GM23338 (cell line): Measurements from ENCODE around the gene MKNK2. TPM values are rescaled to one million over a fixed set of nuclear protein-coding genes. Genes with fewer than 3 reads are reported as not detected.

Experiments used
- CREB1 ChIP-seq: fragments of 250-450 bp; sonication (Bioruptor Pico); IDR thresholded peaks from 2 replicates; pipeline ENCODE4 v1.5.0; 2020; ENCODE audit warnings: low read depth, mild to moderate bottlenecking, moderate library complexity
- EZH2 ChIP-seq: fragments of 200-600 bp; sonication (generic); IDR thresholded peaks from one replicate; pipeline ENCODE4 v1.8.0; 2017; ENCODE audit warnings: antibody characterized with exemption, mild to moderate bottlenecking, low read depth; ENCODE audit not compliant: unreplicated experiment
- NANOG ChIP-seq: IDR thresholded peaks from 2 replicates; pipeline ENCODE4 v1.6.1; 2016; ENCODE audit warnings: antibody characterized with exemption, borderline replicate concordance
- POLR2AphosphoS5 ChIP-seq: IDR thresholded peaks from 2 replicates; pipeline ENCODE4 v1.6.1; 2016; ENCODE audit warnings: antibody characterized with exemption, low read depth
- ZNF114 ChIP-seq: fragments of 250-450 bp; sonication (Bioruptor Pico); IDR thresholded peaks from 2 replicates; pipeline ENCODE4 v1.5.0; 2020; ENCODE audit warnings: mild to moderate bottlenecking, moderate library complexity
- ZNF331 ChIP-seq: fragments of 250-450 bp; sonication (Bioruptor Pico); IDR thresholded peaks from 2 replicates; pipeline ENCODE4 v1.5.0; 2020; ENCODE audit warnings: low read depth, mild to moderate bottlenecking, moderate library complexity
- polyA plus RNA-seq: library from polyadenylated mRNA; unstranded; fragments of >200 nt; fragmentation: Nextera tagmentation; extraction: Ambion mirVana; gene quantifications from 2 replicates; pipeline ENCODE4 v1.2.1, GENCODE V29; 2016
- total RNA-seq: library from RNA; depleted of rRNA; stranded (reverse); fragments of >200 nt; shearing (Covaris generic); gene quantifications from 2 replicates; pipeline ENCODE4 v1.2.3, GENCODE V29; 2014
- TF ChIP-seq, protein P1 (sequence below): fragments of 250-450 bp; sonication (Bioruptor Pico); IDR thresholded peaks from 2 replicates; pipeline ENCODE4 v1.5.0; 2020; ENCODE audit warnings: mild to moderate bottlenecking, moderate library complexity
- TF ChIP-seq, protein P2 (sequence below): IDR thresholded peaks from one replicate; pipeline ENCODE4 v1.6.1; 2018; ENCODE audit warnings: antibody characterized with exemption; ENCODE audit not compliant: unreplicated experiment

Gene MKNK2
- total and polyA plus RNA-seq, 2 experiments from 2014 or later = 71.0 to 159 TPM

DNA sequence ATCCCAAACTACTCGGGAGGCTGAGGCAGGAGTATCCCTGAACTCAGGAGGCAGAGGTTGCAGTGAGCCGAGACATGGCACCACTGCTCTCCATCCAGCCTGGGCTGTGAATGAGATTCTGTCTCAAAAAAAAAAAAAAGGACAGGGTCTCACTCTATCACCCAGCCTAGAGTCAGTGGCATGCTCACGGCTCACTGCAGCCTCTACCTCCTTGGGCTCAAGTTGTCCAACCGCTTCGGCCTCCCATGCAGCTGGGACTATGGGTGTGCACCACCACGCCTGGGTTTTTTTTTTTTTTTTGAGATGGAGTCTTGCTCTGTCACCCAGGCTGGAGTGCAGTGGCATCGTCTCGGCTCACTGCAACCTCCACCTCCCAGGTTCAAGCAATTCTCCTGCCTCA, 14.6 kb downstream of the MKNK2 start (continued):
- TF ChIP-seq, protein P1, sequence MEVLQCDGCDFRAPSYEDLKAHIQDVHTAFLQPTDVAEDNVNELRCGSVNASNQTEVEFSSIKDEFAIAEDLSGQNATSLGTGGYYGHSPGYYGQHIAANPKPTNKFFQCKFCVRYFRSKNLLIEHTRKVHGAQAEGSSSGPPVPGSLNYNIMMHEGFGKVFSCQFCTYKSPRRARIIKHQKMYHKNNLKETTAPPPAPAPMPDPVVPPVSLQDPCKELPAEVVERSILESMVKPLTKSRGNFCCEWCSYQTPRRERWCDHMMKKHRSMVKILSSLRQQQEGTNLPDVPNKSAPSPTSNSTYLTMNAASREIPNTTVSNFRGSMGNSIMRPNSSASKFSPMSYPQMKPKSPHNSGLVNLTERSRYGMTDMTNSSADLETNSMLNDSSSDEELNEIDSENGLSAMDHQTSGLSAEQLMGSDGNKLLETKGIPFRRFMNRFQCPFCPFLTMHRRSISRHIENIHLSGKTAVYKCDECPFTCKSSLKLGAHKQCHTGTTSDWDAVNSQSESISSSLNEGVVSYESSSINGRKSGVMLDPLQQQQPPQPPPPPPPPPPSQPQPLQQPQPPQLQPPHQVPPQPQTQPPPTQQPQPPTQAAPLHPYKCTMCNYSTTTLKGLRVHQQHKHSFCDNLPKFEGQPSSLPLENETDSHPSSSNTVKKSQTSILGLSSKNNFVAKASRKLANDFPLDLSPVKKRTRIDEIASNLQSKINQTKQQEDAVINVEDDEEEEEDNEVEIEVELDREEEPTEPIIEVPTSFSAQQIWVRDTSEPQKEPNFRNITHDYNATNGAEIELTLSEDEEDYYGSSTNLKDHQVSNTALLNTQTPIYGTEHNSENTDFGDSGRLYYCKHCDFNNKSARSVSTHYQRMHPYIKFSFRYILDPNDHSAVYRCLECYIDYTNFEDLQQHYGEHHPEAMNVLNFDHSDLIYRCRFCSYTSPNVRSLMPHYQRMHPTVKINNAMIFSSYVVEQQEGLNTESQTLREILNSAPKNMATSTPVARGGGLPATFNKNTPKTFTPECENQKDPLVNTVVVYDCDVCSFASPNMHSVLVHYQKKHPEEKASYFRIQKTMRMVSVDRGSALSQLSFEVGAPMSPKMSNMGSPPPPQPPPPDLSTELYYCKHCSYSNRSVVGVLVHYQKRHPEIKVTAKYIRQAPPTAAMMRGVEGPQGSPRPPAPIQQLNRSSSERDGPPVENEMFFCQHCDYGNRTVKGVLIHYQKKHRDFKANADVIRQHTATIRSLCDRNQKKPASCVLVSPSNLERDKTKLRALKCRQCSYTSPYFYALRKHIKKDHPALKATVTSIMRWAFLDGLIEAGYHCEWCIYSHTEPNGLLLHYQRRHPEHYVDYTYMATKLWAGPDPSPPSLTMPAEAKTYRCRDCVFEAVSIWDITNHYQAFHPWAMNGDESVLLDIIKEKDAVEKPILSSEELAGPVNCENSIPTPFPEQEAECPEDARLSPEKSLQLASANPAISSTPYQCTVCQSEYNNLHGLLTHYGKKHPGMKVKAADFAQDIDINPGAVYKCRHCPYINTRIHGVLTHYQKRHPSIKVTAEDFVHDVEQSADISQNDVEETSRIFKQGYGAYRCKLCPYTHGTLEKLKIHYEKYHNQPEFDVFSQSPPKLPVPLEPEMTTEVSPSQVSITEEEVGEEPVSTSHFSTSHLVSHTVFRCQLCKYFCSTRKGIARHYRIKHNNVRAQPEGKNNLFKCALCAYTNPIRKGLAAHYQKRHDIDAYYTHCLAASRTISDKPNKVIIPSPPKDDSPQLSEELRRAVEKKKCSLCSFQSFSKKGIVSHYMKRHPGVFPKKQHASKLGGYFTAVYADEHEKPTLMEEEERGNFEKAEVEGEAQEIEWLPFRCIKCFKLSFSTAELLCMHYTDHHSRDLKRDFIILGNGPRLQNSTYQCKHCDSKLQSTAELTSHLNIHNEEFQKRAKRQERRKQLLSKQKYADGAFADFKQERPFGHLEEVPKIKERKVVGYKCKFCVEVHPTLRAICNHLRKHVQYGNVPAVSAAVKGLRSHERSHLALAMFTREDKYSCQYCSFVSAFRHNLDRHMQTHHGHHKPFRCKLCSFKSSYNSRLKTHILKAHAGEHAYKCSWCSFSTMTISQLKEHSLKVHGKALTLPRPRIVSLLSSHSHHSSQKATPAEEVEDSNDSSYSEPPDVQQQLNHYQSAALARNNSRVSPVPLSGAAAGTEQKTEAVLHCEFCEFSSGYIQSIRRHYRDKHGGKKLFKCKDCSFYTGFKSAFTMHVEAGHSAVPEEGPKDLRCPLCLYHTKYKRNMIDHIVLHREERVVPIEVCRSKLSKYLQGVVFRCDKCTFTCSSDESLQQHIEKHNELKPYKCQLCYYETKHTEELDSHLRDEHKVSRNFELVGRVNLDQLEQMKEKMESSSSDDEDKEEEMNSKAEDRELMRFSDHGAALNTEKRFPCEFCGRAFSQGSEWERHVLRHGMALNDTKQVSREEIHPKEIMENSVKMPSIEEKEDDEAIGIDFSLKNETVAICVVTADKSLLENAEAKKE (CRISPR knock-in tag) = no peak
- TF ChIP-seq, protein P2, sequence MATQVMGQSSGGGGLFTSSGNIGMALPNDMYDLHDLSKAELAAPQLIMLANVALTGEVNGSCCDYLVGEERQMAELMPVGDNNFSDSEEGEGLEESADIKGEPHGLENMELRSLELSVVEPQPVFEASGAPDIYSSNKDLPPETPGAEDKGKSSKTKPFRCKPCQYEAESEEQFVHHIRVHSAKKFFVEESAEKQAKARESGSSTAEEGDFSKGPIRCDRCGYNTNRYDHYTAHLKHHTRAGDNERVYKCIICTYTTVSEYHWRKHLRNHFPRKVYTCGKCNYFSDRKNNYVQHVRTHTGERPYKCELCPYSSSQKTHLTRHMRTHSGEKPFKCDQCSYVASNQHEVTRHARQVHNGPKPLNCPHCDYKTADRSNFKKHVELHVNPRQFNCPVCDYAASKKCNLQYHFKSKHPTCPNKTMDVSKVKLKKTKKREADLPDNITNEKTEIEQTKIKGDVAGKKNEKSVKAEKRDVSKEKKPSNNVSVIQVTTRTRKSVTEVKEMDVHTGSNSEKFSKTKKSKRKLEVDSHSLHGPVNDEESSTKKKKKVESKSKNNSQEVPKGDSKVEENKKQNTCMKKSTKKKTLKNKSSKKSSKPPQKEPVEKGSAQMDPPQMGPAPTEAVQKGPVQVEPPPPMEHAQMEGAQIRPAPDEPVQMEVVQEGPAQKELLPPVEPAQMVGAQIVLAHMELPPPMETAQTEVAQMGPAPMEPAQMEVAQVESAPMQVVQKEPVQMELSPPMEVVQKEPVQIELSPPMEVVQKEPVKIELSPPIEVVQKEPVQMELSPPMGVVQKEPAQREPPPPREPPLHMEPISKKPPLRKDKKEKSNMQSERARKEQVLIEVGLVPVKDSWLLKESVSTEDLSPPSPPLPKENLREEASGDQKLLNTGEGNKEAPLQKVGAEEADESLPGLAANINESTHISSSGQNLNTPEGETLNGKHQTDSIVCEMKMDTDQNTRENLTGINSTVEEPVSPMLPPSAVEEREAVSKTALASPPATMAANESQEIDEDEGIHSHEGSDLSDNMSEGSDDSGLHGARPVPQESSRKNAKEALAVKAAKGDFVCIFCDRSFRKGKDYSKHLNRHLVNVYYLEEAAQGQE = no peak
- TF ChIP-seq NANOG (no peak), ZNF331 (CRISPR knock-in tag) (no peak), CREB1 (CRISPR knock-in tag) (no peak), ZNF114 (CRISPR knock-in tag) (no peak), POLR2AphosphoS5 (no peak), EZH2 (no peak)
